CD4-positive, alpha-beta T cell treated with Interleukin-17A for 1 hour (primary cell): ENCODE results near the gene TIRAP.
"Not testable (repeated sequence)": the region's sequence is repeated elsewhere in the genome, so short reads cannot be mapped to it uniquely, and the experiment has no call there.

Experiments
- DNase-seq: peaks from one replicate; pipeline ENCODE4 v3.0.0-alpha.2; 2020

TIRAP gene

DNA sequence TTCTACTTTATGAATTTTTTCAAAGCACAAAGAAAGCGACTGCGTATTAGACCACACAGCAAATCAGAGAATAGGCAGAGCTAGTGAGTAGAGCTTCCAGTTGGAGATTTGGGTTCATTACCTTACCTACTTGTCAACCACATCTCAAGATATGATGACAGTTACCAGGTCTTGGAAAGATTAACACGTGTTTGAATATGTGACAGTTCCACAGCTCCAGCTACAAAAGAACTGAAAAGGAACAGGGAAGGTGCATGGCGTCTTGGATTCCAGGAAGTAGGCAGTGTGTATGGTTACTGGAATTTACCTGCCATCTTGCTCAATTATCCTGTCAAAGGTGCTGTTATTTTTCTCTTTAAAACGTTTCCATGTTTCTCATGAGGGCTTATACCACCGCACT is 5.3 kb downstream of the TIRAP start:
- no peak for DNase-seq

DNA sequence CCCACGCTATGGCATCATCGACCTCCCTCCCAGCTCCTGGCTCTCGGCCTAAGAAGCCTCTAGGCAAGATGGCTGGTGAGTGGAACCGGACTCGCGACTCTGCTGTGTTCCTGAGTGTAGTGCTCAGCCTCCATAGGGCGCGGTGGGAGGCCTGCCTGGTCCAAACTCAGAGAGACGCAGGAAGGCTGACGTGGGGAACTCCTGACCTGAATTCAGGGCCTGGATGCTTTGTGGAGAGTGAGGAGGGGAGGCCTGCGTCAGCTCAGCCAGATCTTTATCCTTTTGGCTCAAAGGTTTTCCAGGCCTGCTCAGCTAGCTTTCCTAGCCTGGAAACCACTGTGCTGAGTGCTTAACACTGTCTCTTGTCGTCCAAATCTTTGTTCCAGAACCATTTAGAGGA is 8.0 kb downstream of the TIRAP start:
- DNase-seq, result no peak

DNA sequence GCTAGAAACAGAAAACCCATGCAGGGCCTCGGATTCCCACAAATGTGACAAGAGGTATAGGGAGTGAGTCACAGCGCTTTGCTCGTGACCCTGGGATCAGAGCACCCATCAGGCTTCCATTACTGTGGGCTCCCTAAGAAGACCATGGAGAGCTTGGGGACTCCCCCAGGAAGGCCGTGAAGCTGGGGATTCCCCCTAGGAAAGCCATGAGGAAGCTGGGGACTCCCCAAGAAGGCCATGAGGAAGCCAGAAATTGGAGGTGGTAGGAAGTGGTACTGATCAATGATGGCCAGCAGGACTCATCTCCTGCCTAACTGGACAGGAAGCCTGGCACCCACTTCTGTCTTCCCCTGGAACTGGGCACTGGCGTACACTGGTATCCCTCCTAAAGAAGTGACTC is 10.8 kb downstream of the TIRAP start:
- no peak for DNase-seq

DNA sequence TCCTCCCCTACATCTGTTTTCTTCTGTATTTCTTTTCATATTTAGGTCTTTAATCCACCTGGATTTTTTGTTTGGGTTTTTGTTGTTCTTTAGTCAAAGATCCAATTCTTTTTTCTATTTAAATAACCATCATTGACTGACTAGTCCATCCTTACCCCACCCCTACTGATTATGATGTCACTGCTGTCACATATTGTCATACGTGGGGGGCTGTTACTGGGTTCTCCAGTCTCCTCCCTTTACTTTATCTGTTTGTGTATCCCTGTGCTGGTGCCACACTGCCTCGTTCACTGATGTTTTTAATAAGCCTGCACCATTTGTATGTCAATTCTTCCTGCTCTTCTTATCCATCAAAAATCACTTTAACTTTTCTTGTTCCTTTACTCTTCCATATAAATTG is 14.1 kb downstream of the TIRAP start:
- no peak for DNase-seq

DNA sequence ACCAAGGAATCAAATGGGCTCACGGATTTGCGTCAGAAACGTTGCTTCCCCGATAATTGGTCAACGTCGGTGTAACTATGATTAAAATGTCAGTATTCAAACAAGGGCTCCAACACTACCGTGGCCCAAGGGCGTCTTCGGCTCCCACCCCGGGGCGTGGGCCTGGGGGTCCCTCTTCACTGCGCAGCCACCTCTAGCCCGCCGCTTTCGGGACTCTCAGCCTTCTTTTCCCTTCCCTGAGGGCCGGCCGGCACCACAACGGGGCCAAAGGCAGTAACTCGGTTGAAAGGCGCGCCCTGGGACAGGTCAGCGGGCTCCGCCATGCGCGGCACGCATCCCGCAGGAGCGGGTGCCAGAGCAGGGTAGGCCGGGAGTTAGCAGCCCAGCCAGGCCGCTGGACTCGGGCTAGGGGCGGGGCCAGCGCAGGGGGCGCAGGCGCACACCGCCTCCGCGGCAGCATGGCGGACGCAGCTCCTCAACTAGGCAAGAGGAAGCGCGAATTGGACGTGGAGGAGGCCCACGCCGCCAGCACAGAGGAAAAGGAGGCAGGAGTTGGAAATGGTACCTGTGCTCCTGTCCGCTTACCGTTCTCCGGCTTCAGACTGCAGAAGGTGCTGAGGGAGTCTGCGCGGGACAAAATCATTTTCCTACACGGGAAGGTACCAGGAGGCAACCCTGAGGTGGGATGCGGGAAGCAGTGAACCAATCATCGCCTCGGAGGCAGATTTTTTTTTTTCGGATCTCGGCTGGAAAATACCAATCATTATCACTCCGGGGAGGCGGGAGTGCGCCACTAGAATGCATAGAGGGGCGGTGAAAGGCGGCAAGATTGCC is 20.9 kb downstream of the TIRAP start, which contains the start of gene DCPS:
DCPS (plus strand) TSS at position 438 of the 834 bp plus-strand sequence; CDS start at position 459, 21 bp downstream.
- peak; percentile 88 for DNase-seq

DNA sequence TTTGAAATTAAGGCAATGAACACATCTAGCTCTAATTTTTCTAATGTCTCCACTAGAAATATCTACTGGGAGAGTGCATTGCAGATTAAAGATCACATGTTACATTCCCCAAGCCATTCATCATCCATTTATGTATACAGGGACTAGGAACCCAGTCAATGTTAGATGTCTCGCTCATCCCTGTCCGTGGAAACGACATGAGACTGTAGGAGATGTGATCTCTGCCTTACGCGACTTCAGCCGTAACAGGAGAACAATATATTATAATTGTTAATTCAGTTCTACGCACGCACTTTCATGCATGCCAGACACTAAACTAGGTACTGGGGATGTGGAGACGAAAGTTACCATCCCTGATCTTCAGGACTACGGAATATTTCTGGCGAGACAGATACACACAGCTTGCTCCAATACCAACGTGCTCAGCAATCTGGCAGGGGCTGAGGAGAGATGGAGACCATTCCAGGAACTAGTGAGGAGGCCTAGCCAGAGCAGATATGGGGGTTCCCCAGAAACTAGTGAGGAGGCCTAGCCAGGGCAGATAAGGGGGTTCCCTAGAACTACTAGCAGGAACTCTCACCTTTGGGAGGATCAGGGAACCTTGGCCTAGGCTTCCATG is 21.7 kb downstream of the TIRAP start:
- no peak for DNase-seq

DNA sequence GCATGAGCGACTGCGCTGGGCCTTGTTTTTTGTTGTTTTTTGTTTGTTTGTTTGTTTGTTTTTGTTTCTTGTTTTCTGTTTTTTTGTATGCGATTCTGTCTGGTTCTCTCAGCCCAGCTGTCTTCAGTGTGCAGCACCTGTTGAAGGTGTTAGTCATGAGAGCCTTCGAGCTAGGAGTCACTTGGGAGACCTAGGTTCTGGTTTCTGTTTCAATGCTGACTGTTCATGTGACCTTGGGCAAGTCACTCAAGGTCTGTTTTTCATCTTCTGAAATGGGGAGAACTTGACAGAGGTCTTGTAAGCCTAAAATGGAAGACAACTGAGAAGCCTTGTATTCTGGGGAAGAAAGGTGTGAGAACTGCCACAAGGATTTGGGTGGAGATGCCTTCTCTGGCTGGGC is 22.8 kb downstream of the TIRAP start:
- DNase-seq, result no peak

DNA sequence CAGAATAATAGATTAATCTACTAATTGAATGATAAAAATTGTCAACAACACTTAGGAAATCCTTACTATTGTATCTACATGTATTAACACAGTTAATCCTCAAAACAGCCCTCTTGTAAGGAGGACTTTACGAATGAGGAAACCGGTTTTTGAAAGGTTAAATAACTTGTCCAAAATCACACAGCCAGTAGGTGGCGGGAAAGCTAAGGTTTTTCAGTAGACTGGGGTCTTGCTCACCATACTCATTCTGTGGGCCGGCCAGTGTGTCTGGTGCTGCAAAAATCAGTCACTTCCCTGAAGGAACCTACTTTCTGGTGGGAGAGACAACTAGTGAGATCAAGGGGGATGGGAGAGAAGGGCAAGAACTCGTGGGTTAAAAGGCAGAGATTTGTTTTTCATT is 24.8 kb downstream of the TIRAP start:
- DNase-seq, result no peak

DNA sequence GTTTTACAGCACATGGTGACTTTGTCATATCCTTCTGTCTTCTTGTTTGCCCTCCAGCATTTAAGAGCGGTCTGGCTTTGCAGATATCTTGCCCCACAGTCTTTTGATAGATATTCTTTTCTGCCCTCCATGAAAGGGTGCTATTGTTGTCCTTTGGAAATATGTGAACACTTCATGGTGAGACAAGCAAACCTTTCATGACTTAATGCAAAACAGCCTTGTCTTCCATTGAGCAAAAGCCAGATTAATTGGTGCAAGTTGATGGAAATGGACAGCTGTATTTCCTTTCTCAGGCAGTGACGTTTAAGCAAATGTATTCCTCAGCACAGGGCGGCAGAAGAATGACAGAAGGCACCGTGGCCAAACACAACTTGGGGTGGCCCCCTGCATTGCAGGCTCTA is 25.4 kb downstream of the TIRAP start:
- no peak for DNase-seq

DNA sequence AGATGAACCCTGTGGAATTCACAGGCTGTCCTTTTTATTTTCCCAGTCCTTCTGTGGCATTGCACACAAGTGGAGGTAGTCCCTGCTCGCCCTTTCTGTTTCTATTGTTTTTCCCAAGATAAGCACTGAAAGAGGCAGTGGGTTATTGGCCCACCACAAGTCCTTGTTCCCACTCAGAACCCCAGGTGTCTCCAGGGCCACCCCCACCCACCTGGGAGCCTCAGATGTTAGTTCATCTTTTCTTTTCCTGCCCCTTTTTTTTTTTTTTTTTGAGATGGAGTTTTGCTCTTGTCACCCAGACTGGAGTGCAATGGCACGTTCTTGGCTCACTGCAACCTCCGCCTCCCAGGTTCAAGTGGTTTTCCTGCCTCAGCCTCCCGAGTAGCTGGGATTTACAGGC is 25.9 kb downstream of the TIRAP start:
- DNase-seq, result not testable (repeated sequence)

DNA sequence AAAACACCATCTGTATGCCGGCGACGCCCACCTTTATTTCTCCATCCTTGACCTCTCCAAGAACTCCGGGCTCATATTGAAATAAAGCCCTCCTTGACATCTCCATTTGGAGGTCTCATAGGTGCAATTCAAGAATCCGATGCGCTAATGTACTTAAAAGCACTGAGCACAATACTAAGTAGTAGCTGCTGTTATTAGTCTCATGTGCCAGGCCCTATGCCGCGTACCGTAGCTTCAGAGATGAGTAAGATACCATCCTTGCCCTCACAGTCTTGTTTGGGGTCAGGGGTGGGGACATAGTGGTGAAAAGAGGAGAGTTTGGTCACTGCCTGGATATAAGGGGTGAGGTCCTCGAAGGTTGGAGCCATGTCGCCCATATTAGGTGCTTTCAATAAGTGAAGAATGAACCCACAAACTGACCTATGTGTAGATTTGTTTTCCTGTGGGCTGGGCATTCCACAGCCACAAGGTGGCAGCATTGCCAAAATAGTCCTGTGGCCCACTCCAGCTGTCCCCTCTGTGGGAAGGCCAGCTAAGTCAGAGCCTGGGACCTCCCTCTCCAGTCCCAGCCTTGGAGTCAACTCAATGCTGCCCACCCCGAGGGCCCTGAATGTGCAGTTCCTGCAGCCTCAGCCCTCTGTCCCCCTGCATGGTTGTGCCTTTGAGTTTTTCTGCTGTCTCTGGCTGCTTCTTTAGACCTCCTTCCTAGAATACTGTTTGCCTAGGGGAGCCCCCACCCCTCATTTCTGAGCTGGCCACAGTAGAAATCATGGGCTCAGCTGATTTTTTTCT is 27.5 kb downstream of the TIRAP start:
- DNase-seq, result peak; percentile 65

DNA sequence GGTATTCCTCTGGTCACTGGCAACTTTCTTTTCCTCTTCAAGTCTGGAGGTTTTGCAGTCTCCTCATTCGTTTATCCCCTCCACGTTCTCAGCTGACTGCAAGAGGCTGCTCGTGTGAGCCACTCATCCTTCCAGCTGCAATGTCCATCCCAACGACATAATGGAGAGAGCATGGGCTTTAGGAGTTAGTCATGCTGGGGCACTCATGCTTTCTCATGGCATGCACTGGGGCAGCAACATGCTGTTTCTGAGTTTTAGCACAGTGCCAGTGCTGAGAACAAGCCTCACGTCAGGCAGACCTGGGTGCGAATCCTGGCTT is 28.1 kb downstream of the TIRAP start:
- DNase-seq, result no peak

DNA sequence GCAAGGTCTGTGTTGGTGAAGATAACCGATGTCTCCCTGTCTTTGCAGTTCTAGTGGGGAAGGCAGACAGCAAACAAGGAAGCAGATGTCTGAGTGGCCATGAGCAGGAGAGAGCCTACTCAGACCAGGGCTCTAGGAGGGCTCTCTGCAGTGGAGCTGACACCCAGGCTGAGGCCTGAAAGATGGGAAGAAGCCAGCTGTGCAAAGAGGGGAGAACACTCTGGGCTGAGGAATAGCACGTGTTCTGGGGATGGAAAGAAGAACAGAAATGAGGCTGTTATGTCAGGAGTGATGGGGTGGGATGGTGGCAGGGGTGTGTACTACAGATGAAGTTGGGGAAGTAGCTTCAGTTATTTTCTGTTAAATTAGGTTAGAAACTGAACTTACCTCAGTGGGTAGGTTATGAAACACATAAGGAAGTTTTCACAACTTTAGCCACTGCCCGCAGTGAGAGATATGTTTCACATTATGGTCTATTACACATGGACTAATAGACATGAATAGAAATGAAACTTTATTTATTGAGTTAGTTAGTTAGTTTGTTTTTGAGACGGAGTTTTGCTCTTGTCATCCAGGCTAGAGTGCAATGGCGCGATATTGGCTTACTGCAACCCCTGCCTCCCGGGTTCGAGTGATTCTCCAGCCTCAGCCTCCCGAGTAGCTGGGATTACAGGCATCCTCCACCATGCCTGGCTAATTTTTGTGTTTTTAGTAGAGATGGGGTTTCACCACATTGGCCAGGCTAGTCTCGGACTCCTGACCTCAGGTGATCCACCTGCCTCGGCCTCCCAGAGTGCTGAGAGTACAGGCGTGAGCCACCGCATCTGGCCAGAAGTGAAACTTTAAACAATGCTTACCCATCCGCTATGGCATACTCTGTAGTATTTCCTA is 28.8 kb downstream of the TIRAP start:
- DNase-seq, result no peak

DNA sequence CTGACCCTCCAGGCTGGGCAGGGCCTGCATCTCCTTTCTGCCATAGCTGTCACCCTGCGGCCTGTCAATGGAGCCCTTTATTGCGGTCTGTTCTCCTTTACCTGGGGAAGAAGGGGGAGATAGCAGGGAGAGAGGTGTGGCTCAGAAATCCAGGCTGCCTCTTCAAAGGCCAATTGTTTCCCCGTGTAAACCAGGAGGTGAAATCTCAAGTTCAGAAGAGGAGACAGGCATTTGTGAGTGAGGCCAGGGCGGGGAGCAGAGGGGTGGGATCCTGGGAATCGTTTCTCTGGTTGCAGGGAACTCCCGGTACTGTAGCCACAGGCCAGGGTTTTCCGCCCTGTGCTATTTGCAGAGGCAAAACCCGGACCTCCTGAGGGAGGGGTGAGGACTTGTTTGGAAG is 30.1 kb downstream of the TIRAP start:
- no peak for DNase-seq

DNA sequence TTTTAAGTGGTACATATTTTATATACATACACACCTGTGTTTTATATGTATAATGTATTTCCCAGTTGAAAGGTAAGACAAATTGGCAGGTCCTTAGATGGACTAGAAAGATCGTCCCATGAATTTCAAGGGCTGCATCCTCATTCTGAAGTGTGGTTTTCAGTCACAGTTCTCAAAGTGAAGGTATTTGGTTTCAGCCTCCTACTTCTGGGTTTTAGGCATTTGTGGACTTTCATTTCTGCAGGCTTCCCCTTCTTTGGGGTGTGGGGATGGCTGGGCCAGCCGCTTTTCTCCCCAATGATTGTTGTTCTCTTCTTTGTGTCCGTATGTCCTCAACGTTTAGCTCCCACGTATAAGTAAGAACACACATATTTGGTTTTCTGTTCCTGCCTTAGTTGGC is 30.9 kb downstream of the TIRAP start:
- no peak for DNase-seq

DNA sequence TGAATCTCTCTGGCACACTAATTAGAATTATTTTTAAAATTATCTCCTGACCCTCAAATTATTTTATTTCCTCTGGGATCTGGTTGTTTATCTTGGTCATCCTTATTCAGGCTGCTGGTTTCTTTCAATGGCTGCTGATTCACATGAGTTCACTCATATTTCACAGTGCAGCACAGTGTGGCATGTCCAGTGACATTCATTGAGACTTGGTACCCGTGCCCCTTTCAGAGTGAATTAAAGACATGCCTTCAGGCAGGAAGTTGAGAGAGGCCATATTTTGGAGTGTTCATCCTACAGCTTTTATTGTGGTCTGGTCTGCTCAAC is 34.5 kb downstream of the TIRAP start:
- DNase-seq, result no peak

DNA sequence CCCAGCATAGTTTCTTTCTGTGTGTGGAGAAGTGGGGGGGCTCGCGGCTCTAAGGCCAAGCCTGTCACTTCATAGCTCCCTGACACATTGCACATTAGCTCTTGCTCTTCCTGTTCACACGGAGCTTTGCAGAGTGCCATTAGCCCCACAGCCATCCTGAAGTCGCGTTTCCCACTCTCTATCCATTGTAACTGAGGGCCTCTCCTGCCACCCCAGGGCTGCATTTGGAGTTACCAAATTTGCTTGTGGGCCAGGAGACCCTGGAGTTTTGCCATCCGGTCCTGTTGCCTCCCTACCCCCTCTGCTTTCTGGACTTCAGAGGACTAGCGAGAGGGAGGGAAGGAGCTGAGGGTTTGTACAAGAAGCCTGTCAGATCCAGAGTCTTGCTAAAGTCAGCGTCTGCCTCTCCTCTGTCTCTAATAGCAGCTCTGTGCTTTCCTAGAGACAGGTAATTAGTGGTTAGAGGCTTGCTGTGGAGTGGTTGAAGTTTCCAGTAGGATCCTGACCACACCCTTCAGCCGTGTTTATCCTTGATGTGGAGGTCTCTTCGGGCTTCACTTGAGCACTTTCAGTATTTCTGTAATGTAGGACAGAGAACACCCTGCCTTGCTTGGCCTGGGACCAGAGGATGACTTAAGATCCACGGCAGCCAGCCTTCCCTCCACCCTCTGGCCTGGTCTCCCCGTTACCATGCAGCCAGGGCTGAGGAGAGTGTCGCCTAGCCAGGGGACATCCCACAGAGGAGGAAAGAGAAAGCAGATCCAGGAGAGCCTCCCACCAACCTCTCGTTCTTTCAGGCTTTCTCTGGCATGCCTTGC is 35.1 kb downstream of the TIRAP start:
- DNase-seq, result peak; percentile 33

DNA sequence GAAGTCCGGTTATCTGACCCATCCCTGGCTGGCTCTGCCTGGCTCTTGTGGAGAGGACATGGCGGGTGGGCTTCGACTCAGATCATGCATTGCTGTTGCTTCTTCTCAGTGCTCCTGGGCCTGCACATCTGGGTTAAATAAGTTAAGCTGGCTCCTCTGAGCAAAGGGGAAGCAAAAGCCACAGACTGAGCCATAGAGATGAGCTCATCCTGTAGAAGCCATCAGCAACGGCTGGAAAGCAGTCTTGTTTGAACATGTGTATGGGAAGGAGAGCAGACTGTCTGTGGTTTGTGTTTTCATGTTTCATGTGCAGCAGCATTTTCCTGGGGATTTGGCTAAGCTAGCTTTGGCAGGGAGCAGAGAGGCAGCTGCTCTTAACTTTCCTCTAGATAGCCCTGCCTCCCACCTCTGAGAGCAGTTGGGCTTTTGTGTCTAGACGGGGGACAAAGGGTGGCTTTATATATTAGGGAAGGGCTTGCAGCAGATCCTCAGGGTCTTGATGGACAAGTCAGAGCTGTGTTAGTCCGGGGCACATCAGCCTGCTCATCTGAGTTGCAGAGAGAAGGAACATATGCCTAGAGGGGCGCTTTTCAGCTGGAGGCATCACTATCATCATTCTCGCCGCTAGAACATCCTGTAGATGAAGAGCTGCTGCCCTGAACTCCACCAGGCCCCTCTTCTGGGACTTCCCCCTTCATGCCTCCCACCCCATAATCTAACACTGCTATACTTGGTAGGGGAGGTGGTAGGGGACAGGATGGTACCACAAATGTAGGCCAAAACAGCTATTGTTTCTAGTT is 35.9 kb downstream of the TIRAP start:
- peak; percentile 17 for DNase-seq

DNA sequence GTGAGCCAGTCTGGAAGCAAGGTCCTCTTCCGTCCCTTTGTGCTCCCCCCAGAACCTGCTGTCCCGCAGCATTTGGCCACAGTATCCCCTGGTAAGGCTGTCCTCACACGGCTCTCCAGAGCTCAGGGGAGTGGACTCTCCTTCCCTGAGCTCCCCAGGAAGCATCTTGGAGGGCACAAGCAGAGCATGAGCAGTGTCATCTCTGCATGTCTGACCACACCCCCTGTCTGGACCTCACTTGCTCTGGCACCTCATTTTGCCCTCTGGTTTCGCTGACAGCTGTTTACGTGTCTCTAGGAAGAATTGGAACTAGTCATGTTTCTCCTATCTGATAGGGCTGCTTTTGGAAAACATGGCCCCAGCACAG is 36.5 kb downstream of the TIRAP start:
- no peak for DNase-seq

DNA sequence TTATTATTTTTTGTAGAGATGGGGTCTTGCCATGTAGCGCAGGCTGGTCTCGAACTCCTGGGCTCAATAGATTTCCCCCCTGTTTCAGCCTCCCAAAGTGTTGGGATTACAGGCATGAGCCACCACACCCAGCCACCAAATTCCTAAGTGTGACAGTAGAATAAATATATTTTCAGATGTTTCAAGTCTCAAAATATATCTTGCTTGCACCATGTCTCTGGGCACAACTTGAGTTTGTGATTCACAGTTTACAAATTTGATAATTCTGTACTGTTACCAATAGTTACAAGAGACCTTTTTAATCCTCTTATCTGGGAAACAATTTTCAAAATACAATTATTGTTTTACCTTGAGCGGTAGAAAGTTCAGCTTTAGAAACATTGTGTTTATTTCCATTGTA is 40.1 kb downstream of the TIRAP start:
- DNase-seq, result no peak

DNA sequence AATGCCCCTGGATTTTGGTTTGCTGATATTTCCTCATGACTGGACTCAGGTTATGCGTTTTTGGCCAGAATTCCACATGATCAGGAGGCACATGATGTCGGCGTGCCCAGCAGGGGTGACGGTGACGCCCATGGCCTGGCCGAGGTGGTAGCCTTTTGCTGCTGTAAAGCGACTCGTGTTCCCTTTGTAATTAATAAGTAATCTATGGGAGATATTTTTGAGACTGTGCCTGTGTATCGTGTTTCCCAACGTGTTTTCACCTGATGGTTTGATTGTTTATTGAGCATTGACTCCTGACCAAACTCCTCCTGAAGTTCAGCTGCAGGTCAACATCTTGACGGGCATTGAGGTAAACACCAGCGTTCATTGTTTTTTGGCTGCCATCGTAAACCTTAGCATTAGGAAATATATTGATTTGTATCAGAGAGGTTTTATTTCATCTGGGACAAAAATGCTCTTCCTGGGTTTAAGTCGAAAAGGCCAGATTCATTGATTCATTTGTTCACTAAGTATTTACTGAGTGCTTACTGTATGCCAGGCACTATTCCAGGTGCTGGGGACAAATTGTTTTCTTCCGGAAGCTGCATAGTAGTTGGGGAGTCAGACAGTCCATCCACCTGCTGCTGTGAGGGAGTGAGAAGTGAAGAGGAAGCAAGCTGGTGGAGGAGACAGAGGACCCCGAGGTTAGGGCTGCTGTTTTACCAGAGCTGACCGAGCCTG is 44.5 kb downstream of the TIRAP start:
- DNase-seq, result no peak
